Activated CD8-positive, alpha-beta T cell treated with anti-CD3 and anti-CD28 coated beads, Interleukin-2, amount 10 ng/mL, durations not matched to agents 7 days and 5 days (primary cell): Measurements from ENCODE around the gene SLC14A1. TPM values are rescaled to one million over a fixed set of nuclear protein-coding genes. Genes with fewer than 3 reads are reported as not detected.

Experiments used
- ATAC-seq: fragments of 150-1000 bp; cut with Tn5 transposase; one replicate; pipeline ENCODE4 v1.10.0; 2021; ENCODE audit warnings: moderate library complexity
- CTCF ChIA-PET: fragments of 350-600 bp; sonication (Branson Sonifier 250); formaldehyde crosslinking; loops from one replicate; lab custom pipeline; 2021; ENCODE audit warnings: antibody characterized with exemption; lab: Charles Lee
- POLR2A ChIA-PET: fragments of 350-600 bp; sonication (Branson Sonifier 250); formaldehyde crosslinking; loops from one replicate; lab custom pipeline; 2021; ENCODE audit warnings: antibody characterized with exemption; lab: Charles Lee
- DNase-seq: peaks from one replicate; pipeline ENCODE4 v3.0.0-alpha.2; 2020
- H3K27ac Mint-ChIP-seq: one replicate; pipeline ENCODE4 v1.8.0; 2021; ENCODE audit warnings: mild to moderate bottlenecking, mixed read lengths
- H3K27me3 Mint-ChIP-seq: one replicate; pipeline ENCODE4 v1.8.0; 2021; ENCODE audit warnings: low read depth, mixed read lengths
- H3K36me3 Mint-ChIP-seq: one replicate; pipeline ENCODE4 v1.8.0; 2021; ENCODE audit warnings: low read depth, mixed read lengths
- H3K4me1 Mint-ChIP-seq: one replicate; pipeline ENCODE4 v1.8.0; 2021; ENCODE audit warnings: low read depth, mixed read lengths
- H3K4me3 Mint-ChIP-seq: one replicate; pipeline ENCODE4 v1.8.0; 2021; ENCODE audit warnings: mild to moderate bottlenecking, mixed read lengths
- H3K9me3 Mint-ChIP-seq: one replicate; pipeline ENCODE4 v1.8.0; 2022; ENCODE audit warnings: mixed read lengths; ENCODE audit not compliant: insufficient read depth
- total RNA-seq, 2 experiments: library from RNA; stranded (reverse); gene quantifications; one replicate each; pipeline ENCODE4 v1.2.3, GENCODE V29; 2021

The SLC14A1 gene
- total RNA-seq, 2 experiments from 2014 or later = 2.4 to 3.8 TPM

DNA sequence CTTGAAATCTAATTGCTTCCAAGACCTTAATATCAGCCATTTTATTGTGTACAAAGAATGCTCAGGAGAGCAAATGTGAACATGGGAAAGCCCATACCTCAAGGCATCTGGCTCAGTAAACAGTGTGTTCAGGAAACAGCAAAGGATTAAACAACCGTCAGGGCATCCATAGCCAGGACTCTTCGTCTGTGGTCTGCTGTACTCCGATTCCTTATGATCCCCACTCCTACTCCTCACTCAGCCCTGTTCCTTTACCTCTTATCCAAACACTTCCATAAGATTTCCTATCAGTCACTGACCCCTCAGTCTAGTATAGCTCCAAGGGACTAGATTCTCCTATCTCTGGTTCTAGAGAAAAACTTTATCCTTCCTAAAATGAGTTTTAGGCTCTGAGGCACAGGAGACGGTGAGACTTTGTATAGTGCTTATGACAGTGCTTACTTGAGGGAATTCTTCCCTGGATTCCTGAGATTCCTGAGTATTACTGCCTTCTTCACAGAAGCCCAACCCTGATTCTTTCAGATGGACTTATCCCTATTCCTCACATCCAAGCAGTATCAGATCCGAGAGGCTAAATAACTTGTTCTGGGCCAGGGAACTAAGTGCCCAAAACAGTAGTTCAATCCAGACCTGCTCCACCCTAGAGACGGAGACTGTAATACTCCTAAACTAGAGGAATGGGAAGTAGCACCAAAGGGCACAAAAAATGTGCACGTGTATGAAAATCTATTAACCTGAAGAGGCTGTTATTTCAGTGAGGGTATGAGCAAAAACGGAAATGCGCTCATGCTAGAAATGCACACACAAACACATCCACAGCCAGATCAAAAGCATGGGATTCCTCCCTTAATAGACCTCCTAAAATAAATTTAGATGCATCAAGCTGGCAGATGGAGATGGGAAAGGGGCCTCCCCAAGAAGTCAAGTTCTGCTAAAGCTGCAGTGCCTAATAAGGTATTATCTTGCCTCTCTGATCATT, 59.4 kb downstream of the SLC14A1 start:
- POLR2A ChIA-PET = no interaction called here
- H3K27me3 Mint-ChIP-seq = peaks cover 19% of the 10 kb centered on the region
- ATAC-seq (no peak), DNase-seq (no peak)
- CTCF ChIA-PET = no interaction called here
- no peak overlapping the region for H3K27ac Mint-ChIP-seq
- H3K4me1 Mint-ChIP-seq = peaks cover 11% of the 10 kb centered on the region
- H3K4me3 Mint-ChIP-seq = no peak overlapping the region
- H3K36me3 Mint-ChIP-seq = no peaks in the 10 kb centered on the region
- no peaks in the 10 kb centered on the region for H3K9me3 Mint-ChIP-seq

DNA sequence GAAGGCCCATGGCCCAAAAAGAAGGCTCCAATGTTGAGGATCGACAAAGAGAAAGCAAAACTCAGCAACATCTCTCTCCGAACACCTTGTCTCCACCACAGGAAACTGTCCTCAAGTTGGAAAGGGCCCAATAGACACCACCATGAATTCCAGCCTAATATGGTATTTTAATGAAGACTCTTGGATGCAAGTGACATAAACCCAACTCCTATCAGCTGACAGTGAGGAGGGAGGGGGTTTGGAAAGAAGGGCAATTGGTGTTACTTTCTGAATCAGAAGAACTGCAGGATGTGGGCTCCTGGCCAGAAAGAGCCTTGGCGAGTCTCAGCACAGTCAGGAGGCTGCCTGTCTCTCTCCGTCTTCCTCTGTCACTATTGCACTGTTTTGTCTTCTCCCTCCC, 61.2 kb downstream of the SLC14A1 start:
- Mint-ChIP-seq H3K4me1 (peaks cover 11% of the 10 kb centered on the region), H3K36me3 (no peaks in the 10 kb centered on the region), H3K4me3 (no peak overlapping the region), H3K27ac (peak overlapping the region; percentile 65), H3K27me3 (peaks cover 17% of the 10 kb centered on the region), H3K9me3 (no peaks in the 10 kb centered on the region)
- peak; percentile 80 for ATAC-seq
- peak; percentile 55 for DNase-seq
- POLR2A ChIA-PET = no interaction called here
- CTCF ChIA-PET = interaction anchor here (0.7 to 1.3 kb wide), 2 partner anchors 22 to 95 kb away, joined by 3 to 4 read pairs; no protein-coding TSS in a partner anchor

- Mint-ChIP-seq H3K27me3 (peaks cover 7% of the 10 kb centered on the region), H3K36me3 (no peaks in the 10 kb centered on the region), H3K4me1 (peaks cover 11% of the 10 kb centered on the region), H3K9me3 (no peaks in the 10 kb centered on the region), H3K4me3 (no peak overlapping the region), H3K27ac (no peak overlapping the region)
- DNase-seq = no peak
- ChIA-PET CTCF (interaction anchor here (1.1 kb wide), 1 partner anchor 57 kb away, joined by 3 read pairs; no protein-coding TSS in a partner anchor), POLR2A (no interaction called here)
- no peak for ATAC-seq
Measured at GRCh38 chr18:45786941-45787340, 63.0 kb downstream of the SLC14A1 start.

DNA sequence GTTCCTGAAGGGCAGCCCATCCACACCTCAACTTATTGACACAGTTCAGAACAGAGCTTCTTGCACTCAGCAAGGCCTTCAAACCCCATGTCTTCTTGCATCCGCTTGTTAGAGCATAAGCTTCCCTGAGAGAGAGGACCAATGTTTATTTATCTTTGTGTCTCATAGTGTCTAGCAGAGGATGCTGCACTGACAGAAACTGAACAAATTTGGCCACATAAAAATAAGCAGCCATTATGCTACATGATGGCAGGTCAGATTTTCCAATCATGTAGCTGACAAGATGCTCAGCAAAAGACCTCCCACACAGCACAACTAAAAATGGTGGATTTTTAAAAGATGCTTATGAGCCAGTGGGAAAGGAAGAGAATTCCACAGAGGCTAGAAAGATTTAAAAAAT, 63.4 kb downstream of the SLC14A1 start:
- CTCF ChIA-PET = interaction anchor here (1.1 kb wide), 1 partner anchor 58 kb away, joined by 3 read pairs; no protein-coding TSS in a partner anchor
- Mint-ChIP-seq H3K9me3 (no peaks in the 10 kb centered on the region), H3K27me3 (peaks cover 7% of the 10 kb centered on the region), H3K4me3 (no peak overlapping the region), H3K27ac (no peak overlapping the region), H3K36me3 (no peaks in the 10 kb centered on the region), H3K4me1 (peaks cover 11% of the 10 kb centered on the region)
- no peak for ATAC-seq
- POLR2A ChIA-PET = no interaction called here
- no peak for DNase-seq

- Mint-ChIP-seq H3K4me3 (no peak overlapping the region), H3K9me3 (no peaks in the 10 kb centered on the region), H3K27me3 (peaks cover 4% of the 10 kb centered on the region), H3K27ac (no peak overlapping the region), H3K4me1 (peaks cover 10% of the 10 kb centered on the region), H3K36me3 (no peaks in the 10 kb centered on the region)
- ATAC-seq = no peak
- ChIA-PET POLR2A (no interaction called here), CTCF (no interaction called here)
- DNase-seq = no peak
Measured at GRCh38 chr18:45788861-45789260, 64.9 kb downstream of the SLC14A1 start.

GRCh38 chr18:45792506-45793263, 68.7 kb downstream of the SLC14A1 start:
- H3K4me1 Mint-ChIP-seq = no peaks in the 10 kb centered on the region
- H3K36me3 Mint-ChIP-seq = no peaks in the 10 kb centered on the region
- H3K9me3 Mint-ChIP-seq = no peaks in the 10 kb centered on the region
- H3K27me3 Mint-ChIP-seq = peaks cover 8% of the 10 kb centered on the region
- DNase-seq = no peak
- H3K4me3 Mint-ChIP-seq = no peak overlapping the region
- ChIA-PET CTCF (no interaction called here), POLR2A (no interaction called here)
- no peak overlapping the region for H3K27ac Mint-ChIP-seq
- no peak for ATAC-seq

DNA sequence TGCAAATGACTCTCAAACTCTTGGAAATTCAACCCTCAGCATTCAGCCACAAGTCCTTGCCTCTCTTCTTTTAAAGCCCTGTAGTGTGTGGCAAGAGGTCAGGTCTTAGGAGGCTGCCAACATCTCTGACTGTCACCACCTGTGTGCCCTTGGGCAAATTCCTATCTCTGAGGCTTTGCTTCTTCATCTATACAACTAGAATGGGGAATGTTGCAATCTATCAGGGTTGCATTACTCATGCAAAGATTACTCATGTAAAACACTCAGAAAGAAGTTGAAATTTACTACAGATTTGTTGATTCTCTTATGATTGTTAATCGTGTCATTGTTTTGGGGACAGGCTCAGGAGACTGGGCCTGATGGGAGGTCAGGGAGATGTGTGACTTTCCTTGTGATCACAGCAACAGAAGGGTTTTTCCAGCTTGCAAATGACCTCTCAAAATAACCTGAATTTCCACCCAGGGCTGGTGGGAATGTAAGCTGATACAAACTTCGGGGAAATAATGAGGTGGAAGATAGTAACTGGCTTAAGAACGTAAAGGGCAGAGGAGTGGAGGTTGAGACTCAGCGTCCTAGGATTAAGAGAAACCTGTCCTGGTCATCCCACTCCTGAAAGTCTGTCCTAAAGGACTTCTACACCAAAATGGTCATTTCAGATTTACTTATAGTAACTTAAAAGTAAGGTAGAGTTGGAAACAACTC, 69.4 kb downstream of the SLC14A1 start:
- Mint-ChIP-seq H3K36me3 (no peaks in the 10 kb centered on the region), H3K27me3 (peaks cover 12% of the 10 kb centered on the region), H3K4me1 (no peaks in the 10 kb centered on the region), H3K4me3 (no peak overlapping the region), H3K27ac (no peak overlapping the region), H3K9me3 (no peaks in the 10 kb centered on the region)
- DNase-seq = no peak
- CTCF ChIA-PET = no interaction called here
- ATAC-seq = no peak
- POLR2A ChIA-PET = no interaction called here

DNA sequence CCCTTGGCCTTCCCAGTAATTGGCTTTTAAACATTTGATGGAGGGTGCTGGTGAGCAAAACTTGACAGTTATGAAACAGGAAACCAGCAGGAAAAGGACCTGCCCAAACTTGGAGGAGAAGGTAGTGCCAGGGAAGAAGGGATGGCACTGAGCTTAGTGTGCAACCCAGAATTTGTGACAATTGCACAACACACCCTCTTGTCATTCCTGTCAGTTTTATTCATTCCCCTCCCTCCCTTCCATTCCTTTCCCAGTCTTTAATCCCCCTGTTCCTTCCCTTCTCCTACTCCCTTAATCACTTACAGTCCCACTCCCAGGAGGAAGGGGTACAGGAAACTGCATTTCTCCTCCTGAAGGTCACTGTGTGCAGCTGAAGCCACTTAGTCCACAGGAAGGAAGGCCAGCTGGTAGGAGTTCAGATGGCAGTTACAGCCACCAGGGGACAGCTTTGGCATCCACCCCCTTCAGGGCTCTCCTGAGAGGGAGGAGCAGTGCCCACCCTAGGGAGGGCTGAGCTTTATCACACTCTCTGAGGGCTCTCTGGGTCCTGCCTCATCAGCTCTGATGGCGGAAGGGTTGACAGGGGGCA, 77.5 kb downstream of the SLC14A1 start:
- Mint-ChIP-seq H3K36me3 (no peaks in the 10 kb centered on the region), H3K27ac (no peak overlapping the region), H3K27me3 (peaks cover 5% of the 10 kb centered on the region), H3K4me3 (no peak overlapping the region), H3K4me1 (no peaks in the 10 kb centered on the region), H3K9me3 (no peaks in the 10 kb centered on the region)
- ATAC-seq (no peak), DNase-seq (no peak)
- ChIA-PET POLR2A (no interaction called here), CTCF (interaction anchor here (1.5 kb wide), 1 partner anchor 11 kb away, joined by 3 read pairs; no protein-coding TSS in a partner anchor)

Other genes starting within 250 kb of the SLC14A1 start
- under 1 TPM; 0.10 to 0.11 TPM for gene SLC14A2, start 108.7 kb upstream of the SLC14A1 start, total RNA-seq
- gene SIGLEC15, start 101.5 kb downstream of the SLC14A1 start, total RNA-seq = not detected
- gene EPG5, start 243.1 kb downstream of the SLC14A1 start, total RNA-seq = 10 to 100 TPM; 23.1 to 23.9 TPM